ENCODE measurements around the gene DUSP7. TPM values are rescaled to one million over a fixed set of nuclear protein-coding genes. Genes with fewer than 3 reads are reported as not detected.

Gene DUSP7
- total RNA-seq, 1 donor from 2014 or later = 21.7 TPM

GRCh38 chr3:52014613-52015012 lies 41.8 kb downstream of the DUSP7 start:
- TF ChIP-seq CTCF (IDR thresholded peaks at IDR 0.05; ENCODE audit: unreplicated experiment) = peak; percentile 30
- Mint-ChIP-seq H3K9me3 (ENCODE audit: unreplicated experiment) (no peaks in the 10 kb centered on the region), H3K27me3 (ENCODE audit: unreplicated experiment) (peaks cover 3% of the 10 kb centered on the region), H3K4me3 (ENCODE audit: unreplicated experiment) (no peak overlapping the region), H3K27ac (ENCODE audit: unreplicated experiment) (no peak overlapping the region), H3K36me3 (ENCODE audit: low read depth, unreplicated experiment) (no peaks in the 10 kb centered on the region), H3K4me1 (ENCODE audit: unreplicated experiment) (peaks cover 39% of the 10 kb centered on the region)
- peak; percentile 33 for DNase-seq (ENCODE audit: low spot score)

GRCh38 chr3:52013802-52014598 lies 42.4 kb downstream of the DUSP7 start:
- no peaks in the 10 kb centered on the region for H3K36me3 Mint-ChIP-seq (ENCODE audit: low read depth, unreplicated experiment)
- H3K27ac Mint-ChIP-seq (ENCODE audit: unreplicated experiment) = no peak overlapping the region

GRCh38 chr3:52012699-52013098 lies 43.7 kb downstream of the DUSP7 start:
- H3K4me3 Mint-ChIP-seq (ENCODE audit: unreplicated experiment) = no peak overlapping the region
- H3K36me3 Mint-ChIP-seq (ENCODE audit: low read depth, unreplicated experiment) = no peaks in the 10 kb centered on the region
- H3K9me3 Mint-ChIP-seq (ENCODE audit: unreplicated experiment) = no peaks in the 10 kb centered on the region
- peaks cover 39% of the 10 kb centered on the region for H3K4me1 Mint-ChIP-seq (ENCODE audit: unreplicated experiment)
- H3K27ac Mint-ChIP-seq (ENCODE audit: unreplicated experiment) = peak overlapping the region; percentile 37
- no peak for TF ChIP-seq CTCF (IDR thresholded peaks at IDR 0.05; ENCODE audit: unreplicated experiment)
- H3K27me3 Mint-ChIP-seq (ENCODE audit: unreplicated experiment) = peaks cover 3% of the 10 kb centered on the region
- DNase-seq (ENCODE audit: low spot score) = no peak

More at GRCh38 chr3:52013802-52014598, 42.4 kb downstream of the DUSP7 start:
- H3K9me3 Mint-ChIP-seq (ENCODE audit: unreplicated experiment) = no peaks in the 10 kb centered on the region
- H3K4me1 Mint-ChIP-seq (ENCODE audit: unreplicated experiment) = peaks cover 39% of the 10 kb centered on the region
- H3K4me3 Mint-ChIP-seq (ENCODE audit: unreplicated experiment) = no peak overlapping the region
- H3K27me3 Mint-ChIP-seq (ENCODE audit: unreplicated experiment) = peaks cover 3% of the 10 kb centered on the region
- TF ChIP-seq CTCF (IDR thresholded peaks at IDR 0.05; ENCODE audit: unreplicated experiment) = no peak
- no peak for DNase-seq (ENCODE audit: low spot score)

- Mint-ChIP-seq H3K4me3 (ENCODE audit: unreplicated experiment) (no peak overlapping the region), H3K9me3 (ENCODE audit: unreplicated experiment) (no peaks in the 10 kb centered on the region)
Measured at GRCh38 chr3:52010431-52010830, 45.9 kb downstream of the DUSP7 start.

More at GRCh38 chr3:52010431-52010830, 45.9 kb downstream of the DUSP7 start:
- Mint-ChIP-seq H3K27me3 (ENCODE audit: unreplicated experiment) (peaks cover 6% of the 10 kb centered on the region), H3K4me1 (ENCODE audit: unreplicated experiment) (peaks cover 40% of the 10 kb centered on the region), H3K27ac (ENCODE audit: unreplicated experiment) (no peak overlapping the region), H3K36me3 (ENCODE audit: low read depth, unreplicated experiment) (no peaks in the 10 kb centered on the region)
- TF ChIP-seq CTCF (IDR thresholded peaks at IDR 0.05; ENCODE audit: unreplicated experiment) = no peak
- DNase-seq (ENCODE audit: low spot score) = no peak

Data from endothelial cell (in vitro differentiated cells).